Neuronal stem cell (in vitro differentiated cells): ENCODE data around the gene CARD11.

Experiments used
- DNase-seq: peaks from one replicate; pipeline ENCODE4 v3.0.0-alpha.2; 2013; ENCODE audit warnings: low spot score
- H2AFZ ChIP-seq: one replicate; pipeline ENCODE4 v1.6.1; 2013; ENCODE audit warnings: mild to moderate bottlenecking, low read length, inconsistent platforms
- H2AK5ac ChIP-seq: 2 replicates; pipeline ENCODE4 v1.6.1; 2013; ENCODE audit warnings: low read depth, mild to moderate bottlenecking, inconsistent platforms, low read length, moderate library complexity, mixed read lengths
- H2BK120ac ChIP-seq: 2 replicates; pipeline ENCODE4 v1.6.1; 2013; ENCODE audit warnings: low read depth, mild to moderate bottlenecking, inconsistent platforms, low read length, moderate library complexity, mixed read lengths
- H2BK12ac ChIP-seq: one replicate; pipeline ENCODE4 v1.6.1; 2013; ENCODE audit warnings: low read length, inconsistent platforms
- H2BK15ac ChIP-seq: 2 replicates; pipeline ENCODE4 v1.6.1; 2013; ENCODE audit warnings: mild to moderate bottlenecking, low read length, inconsistent platforms, mixed read lengths
- H2BK5ac ChIP-seq: one replicate; pipeline ENCODE4 v1.6.1; 2013; ENCODE audit warnings: inconsistent platforms, mild to moderate bottlenecking, low read length, moderate library complexity
- H3K14ac ChIP-seq: one replicate; pipeline ENCODE4 v1.6.1; 2013; ENCODE audit warnings: low read length, inconsistent platforms
- H3K18ac ChIP-seq: 2 replicates; pipeline ENCODE4 v1.6.1; 2013; ENCODE audit warnings: low read length, inconsistent platforms
- H3K23ac ChIP-seq: 2 replicates; pipeline ENCODE4 v1.6.1; 2013; ENCODE audit warnings: low read depth, mild to moderate bottlenecking, mixed read lengths, low read length, inconsistent platforms; ENCODE audit not compliant: poor library complexity
- H3K27ac ChIP-seq: replicated peaks from 3 replicates; pipeline ENCODE4 v1.5.1; 2013; ENCODE audit warnings: low read length, inconsistent platforms
- H3K27me3 ChIP-seq, 3 experiments: 2 replicates each; pipeline ENCODE4 v1.6.1; 2013; ENCODE audit warnings: low read length in 3 of 3, mild to moderate bottlenecking in 2 of 3, inconsistent platforms in 1 of 3, low read depth in 1 of 3, mixed read lengths in 1 of 3, moderate library complexity in 1 of 3; ENCODE audit not compliant: control insufficient read depth in 3 of 3, insufficient read depth in 3 of 3
- H3K36me3 ChIP-seq, 2 donors: replicated peaks in 1 of 2; 2 replicates each; pipeline ENCODE4 v1.6.1; 2013; ENCODE audit warnings: low read length in 2 of 2; ENCODE audit not compliant: control insufficient read depth in 2 of 2, insufficient read depth in 2 of 2
- H3K4ac ChIP-seq: 2 replicates; pipeline ENCODE4 v1.6.1; 2013; ENCODE audit warnings: inconsistent platforms, mild to moderate bottlenecking, low read length, moderate library complexity
- H3K4me1 ChIP-seq, 2 donors: 1 replicate in 1 of 2; 2 replicates in 1 of 2; pipeline ENCODE4 v1.6.1; 2013; ENCODE audit warnings: low read length in 2 of 2, low read depth in 1 of 2; ENCODE audit not compliant: control insufficient read depth in 2 of 2, insufficient read depth in 1 of 2
- H3K4me2 ChIP-seq: one replicate; pipeline ENCODE4 v1.6.1; 2013; ENCODE audit warnings: mild to moderate bottlenecking, low read length, inconsistent platforms; ENCODE audit not compliant: insufficient read depth, poor library complexity, severe bottlenecking
- H3K4me3 ChIP-seq, 2 donors: 2 replicates each; pipeline ENCODE4 v1.5.1; 2013; ENCODE audit warnings: low read length in 2 of 2, mild to moderate bottlenecking in 2 of 2, inconsistent platforms in 1 of 2, moderate library complexity in 1 of 2
- H3K79me1 ChIP-seq: one replicate; pipeline ENCODE4 v1.6.1; 2013; ENCODE audit warnings: low read depth, mild to moderate bottlenecking, inconsistent platforms, low read length, moderate library complexity
- H3K9ac ChIP-seq: one replicate; pipeline ENCODE4 v1.6.1; 2013; ENCODE audit warnings: mild to moderate bottlenecking, low read depth, low read length, inconsistent platforms; ENCODE audit not compliant: poor library complexity
- H3K9me3 ChIP-seq, 2 donors: replicated peaks in 1 of 2; 2 replicates each; pipeline versions ENCODE3 to v1.6.1; 2013; ENCODE audit warnings: low read length in 2 of 2, mild to moderate bottlenecking in 2 of 2, inconsistent platforms in 1 of 2, low read depth in 1 of 2, mixed read lengths in 1 of 2, moderate library complexity in 1 of 2; ENCODE audit not compliant: control insufficient read depth in 2 of 2, insufficient read depth in 1 of 2
- H4K8ac ChIP-seq: one replicate; pipeline ENCODE4 v1.6.1; 2013; ENCODE audit warnings: low read depth, mild to moderate bottlenecking, inconsistent platforms, low read length, moderate library complexity
- H4K91ac ChIP-seq: one replicate; pipeline ENCODE4 v1.6.1; 2013; ENCODE audit warnings: low read length, low read depth, mild to moderate bottlenecking, inconsistent platforms; ENCODE audit not compliant: poor library complexity
- WGBS, 2 donors: extraction: QIAGEN DNeasy Blood & Tissue Kit; methylation state at CpG; one replicate each; pipeline ENCODE4 v1.1.7; 2013; ENCODE audit warnings: missing lambda C conversion rate in 2 of 2, mixed read lengths in 1 of 2; ENCODE audit not compliant: insufficient read length in 2 of 2, insufficient replicate concordance in 1 of 2; ENCODE audit errors: extremely low coverage in 2 of 2; 5-methylcytosine and 5-hydroxymethylcytosine counted together

The CARD11 gene

DNA sequence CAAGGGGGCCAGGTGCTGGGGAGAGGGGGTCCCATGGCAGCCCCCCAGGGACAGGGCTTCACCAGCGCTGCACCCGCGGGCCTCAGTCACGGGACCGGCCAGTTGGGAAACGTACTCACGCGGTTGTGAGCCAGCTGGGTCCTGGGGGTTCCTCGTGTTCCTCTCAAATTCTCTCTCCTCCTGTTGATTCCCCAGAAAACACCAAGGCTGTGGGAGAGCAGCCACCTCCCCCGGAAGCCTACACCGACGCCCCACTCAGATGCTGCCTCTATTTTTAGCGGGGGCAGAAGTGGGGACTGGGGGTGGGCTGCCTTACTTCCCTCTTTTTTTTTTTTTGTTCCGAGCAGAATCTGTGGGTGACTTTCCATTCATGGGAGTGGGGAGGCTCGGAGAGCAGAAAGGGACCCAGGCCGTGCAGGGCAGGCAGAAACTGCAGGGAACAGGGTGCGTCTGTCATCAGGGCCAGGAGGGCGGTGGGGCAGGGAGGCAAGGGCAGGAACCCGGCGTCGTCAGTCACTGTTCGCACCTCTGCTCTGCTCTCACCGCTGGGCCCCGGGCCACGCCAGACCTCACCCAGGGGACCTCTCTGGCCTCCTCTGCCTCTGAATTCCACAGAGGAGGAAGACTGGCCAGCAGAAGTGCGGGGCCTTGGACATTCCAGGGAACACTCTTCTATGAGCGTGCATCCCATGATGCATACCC lies 63.1 kb downstream of the CARD11 start:
- Histone ChIP-seq H3K4ac (no peak overlapping the region), H3K27me3 (peaks cover 0 to 32% (median 0%) of the 10 kb centered on the region in 3 experiments), H3K27ac (no peak overlapping the region), H2AFZ (no peak overlapping the region), H3K36me3 (no peaks in the 10 kb centered on the region), H4K91ac (no peak overlapping the region), H4K8ac (no peak overlapping the region), H2BK15ac (peak overlapping the region; percentile 33), H2BK12ac (peak overlapping the region; percentile 69), H3K9ac (no peak overlapping the region), H2BK5ac (no peak overlapping the region), H3K18ac (peak overlapping the region; percentile 84), H3K4me3 (no peak overlapping the region), H3K14ac (no peak overlapping the region), H2AK5ac (peak overlapping the region; percentile 41), H3K23ac (peak overlapping the region; percentile 29), H3K4me2 (no peak overlapping the region), H3K79me1 (no peaks in the 10 kb centered on the region), H2BK120ac (peak overlapping the region; percentile 85), H3K9me3 (no peaks in the 10 kb centered on the region), H3K4me1 (peaks cover 0 to 12% of the 10 kb centered on the region in 2 donors)
- no peak for DNase-seq
- WGBS, 2 donors, result no CpG with 5 or more reads among the region's 27 CpGs

DNA sequence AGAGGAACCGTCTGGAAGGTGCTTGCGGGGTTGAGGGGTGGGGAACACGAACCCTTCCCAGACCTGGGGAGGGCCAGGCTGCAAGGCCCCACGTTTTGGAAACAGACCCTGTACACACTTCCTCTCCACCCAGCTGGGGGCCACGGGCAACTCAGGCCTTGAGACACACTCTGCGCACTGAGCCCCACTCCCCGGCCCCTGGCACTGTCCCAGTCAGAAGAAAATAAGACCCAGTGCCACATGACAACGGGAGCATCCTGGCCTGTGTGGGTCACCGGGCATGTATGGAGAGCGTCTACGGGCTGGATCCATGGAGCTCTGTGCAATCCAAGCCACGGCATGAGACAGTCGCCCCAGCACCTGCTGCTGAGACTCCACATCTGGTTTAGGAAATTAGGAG lies 63.7 kb downstream of the CARD11 start:
- Histone ChIP-seq H2AK5ac (peak overlapping the region; percentile 41), H2AFZ (no peak overlapping the region), H3K9ac (no peak overlapping the region), H2BK5ac (no peak overlapping the region), H2BK12ac (peak overlapping the region; percentile 69), H4K91ac (no peak overlapping the region), H2BK120ac (peak overlapping the region; percentile 85), H3K4me3 (no peak overlapping the region), H3K23ac (no peak overlapping the region), H3K36me3 (no peaks in the 10 kb centered on the region), H3K14ac (no peak overlapping the region), H3K79me1 (no peaks in the 10 kb centered on the region), H3K27me3 (peaks cover 0 to 32% (median 0%) of the 10 kb centered on the region in 3 experiments), H3K4me2 (no peak overlapping the region), H3K27ac (no peak overlapping the region), H4K8ac (no peak overlapping the region), H3K4me1 (peaks cover 0 to 12% of the 10 kb centered on the region in 2 donors), H3K4ac (no peak overlapping the region), H3K9me3 (no peaks in the 10 kb centered on the region), H3K18ac (peak overlapping the region; percentile 60), H2BK15ac (peak overlapping the region; percentile 33)
- no CpG with 5 or more reads among the region's 13 CpGs for WGBS, 2 donors
- no peak for DNase-seq

DNA sequence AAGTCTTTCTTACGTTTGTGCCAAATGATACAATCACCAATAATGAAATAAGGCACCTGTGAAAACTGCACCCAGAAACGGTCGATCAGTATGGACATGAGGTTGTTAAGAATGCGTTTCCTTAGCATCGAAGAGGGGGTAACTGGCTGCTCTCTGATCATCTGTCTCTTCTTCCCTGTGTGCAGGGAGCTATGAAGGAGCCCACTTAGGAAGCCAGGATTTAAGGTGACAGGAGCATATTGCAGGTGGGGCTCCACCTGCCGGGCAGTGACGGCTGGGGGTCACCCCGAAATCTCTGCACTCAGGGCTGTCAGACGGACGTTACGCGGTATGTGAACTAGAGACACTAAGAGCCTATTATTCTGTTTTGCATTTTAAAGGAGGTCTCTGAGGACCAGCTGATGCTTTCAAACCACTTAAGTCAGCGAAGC lies 64.5 kb downstream of the CARD11 start:
- H3K9ac ChIP-seq, result no peak overlapping the region
- no peak overlapping the region for H2BK15ac ChIP-seq
- H3K4me1 ChIP-seq, result peaks cover 0 to 12% of the 10 kb centered on the region in 2 donors
- H3K14ac ChIP-seq, result no peak overlapping the region
- H2AK5ac ChIP-seq, result no peak overlapping the region
- WGBS, 2 donors, result no CpG with 5 or more reads among the region's 13 CpGs
- H4K91ac ChIP-seq, result no peak overlapping the region
- H3K27me3 ChIP-seq, result peaks cover 0 to 32% (median 0%) of the 10 kb centered on the region in 3 experiments
- no peaks in the 10 kb centered on the region for H3K36me3 ChIP-seq
- no peaks in the 10 kb centered on the region for H3K9me3 ChIP-seq
- no peak overlapping the region for H2AFZ ChIP-seq
- no peak overlapping the region for H3K23ac ChIP-seq
- H2BK5ac ChIP-seq, result no peak overlapping the region
- no peak overlapping the region for H3K4me2 ChIP-seq
- H2BK12ac ChIP-seq, result no peak overlapping the region
- no peak overlapping the region for H3K4ac ChIP-seq
- no peaks in the 10 kb centered on the region for H3K79me1 ChIP-seq
- no peak overlapping the region for H3K27ac ChIP-seq
- H2BK120ac ChIP-seq, result no peak overlapping the region
- H3K4me3 ChIP-seq, result no peak overlapping the region
- H4K8ac ChIP-seq, result no peak overlapping the region
- no peak for DNase-seq
- peak overlapping the region; percentile 20 for H3K18ac ChIP-seq

DNA sequence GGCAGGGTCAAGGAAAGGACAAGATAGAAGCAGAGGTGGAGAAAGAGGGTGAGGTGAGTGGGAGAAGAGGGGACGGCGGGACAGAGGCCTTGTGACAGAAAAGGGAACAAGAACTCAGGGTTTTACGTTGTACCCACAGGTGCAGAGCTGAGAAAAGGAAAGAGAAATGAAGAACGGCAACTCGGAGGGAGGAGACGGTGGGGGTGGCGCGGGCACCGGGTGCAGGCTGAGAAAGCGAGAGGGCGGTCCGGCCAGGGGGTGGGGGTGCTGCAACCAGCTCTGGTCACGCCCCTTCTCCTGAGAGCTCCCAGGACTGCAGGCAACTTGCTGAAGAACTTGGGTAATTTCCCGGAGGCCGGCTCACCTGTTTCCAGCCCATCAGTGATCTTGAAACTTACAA lies 65.3 kb downstream of the CARD11 start:
- H2BK5ac ChIP-seq, result no peak overlapping the region
- no peak overlapping the region for H3K9ac ChIP-seq
- no CpG with 5 or more reads among the region's 15 CpGs for WGBS, 2 donors
- no peak overlapping the region for H3K27ac ChIP-seq
- H3K4me1 ChIP-seq, result peaks cover 0 to 12% of the 10 kb centered on the region in 2 donors
- no peak overlapping the region for H3K4ac ChIP-seq
- no peaks in the 10 kb centered on the region for H3K9me3 ChIP-seq
- no peak overlapping the region for H3K14ac ChIP-seq
- no peak overlapping the region for H2BK15ac ChIP-seq
- no peak overlapping the region for H3K23ac ChIP-seq
- H2AFZ ChIP-seq, result peak overlapping the region; percentile 27
- no peak overlapping the region for H2BK12ac ChIP-seq
- H2AK5ac ChIP-seq, result no peak overlapping the region
- H3K18ac ChIP-seq, result peak overlapping the region; percentile 33
- peak overlapping the region; percentile 2 for H3K4me2 ChIP-seq
- no peak overlapping the region for H3K4me3 ChIP-seq
- no peak overlapping the region for H4K91ac ChIP-seq
- no peaks in the 10 kb centered on the region for H3K36me3 ChIP-seq
- H3K79me1 ChIP-seq, result no peaks in the 10 kb centered on the region
- DNase-seq, result no peak
- H4K8ac ChIP-seq, result no peak overlapping the region
- no peak overlapping the region for H2BK120ac ChIP-seq
- H3K27me3 ChIP-seq, result peaks cover 0 to 32% (median 0%) of the 10 kb centered on the region in 3 experiments
